DOHH2 (cell line): ENCODE results near the gene C4orf46.
A peak's percentile ranks its signal among the peaks of the same experiment; 100 is the strongest.

Experiments
- H3F3A ChIP-seq: fragments of 200-600 bp; sonication (generic), shearing (Covaris generic); 2 replicates; pipeline ENCODE4 v1.6.0; 2016; ENCODE audit warnings: antibody characterized with exemption, mild to moderate bottlenecking; ENCODE audit not compliant: control insufficient read depth, insufficient read depth
- H3K27ac ChIP-seq: fragments of 200-600 bp; sonication (generic); 2 replicates; pipeline ENCODE4 v1.5.1; 2014; ENCODE audit warnings: low read depth, mild to moderate bottlenecking, low read length, moderate library complexity
- H3K27me3 ChIP-seq: fragments of 200-600 bp; sonication (generic); 2 replicates; pipeline ENCODE4 v1.6.1; 2014; ENCODE audit warnings: mild to moderate bottlenecking, low read length, mixed read lengths; ENCODE audit not compliant: control insufficient read depth
- H3K36me3 ChIP-seq: fragments of 200-600 bp; sonication (generic); 2 replicates; pipeline ENCODE4 v1.6.1; 2014; ENCODE audit warnings: mild to moderate bottlenecking, low read length, moderate library complexity, mixed read lengths; ENCODE audit not compliant: control insufficient read depth
- H3K4me1 ChIP-seq: fragments of 200-600 bp; sonication (generic); 2 replicates; pipeline ENCODE4 v1.6.1; 2014; ENCODE audit warnings: mild to moderate bottlenecking, low read length, mixed read lengths; ENCODE audit not compliant: control insufficient read depth
- H3K4me2 ChIP-seq: fragments of 200-600 bp; sonication (generic); 2 replicates; pipeline ENCODE4 v1.6.0; 2014; ENCODE audit warnings: mild to moderate bottlenecking, low read length, moderate library complexity
- H3K4me3 ChIP-seq: fragments of 200-600 bp; sonication (generic); 2 replicates; pipeline ENCODE4 v1.5.1; 2014; ENCODE audit warnings: mild to moderate bottlenecking, low read length, mixed read lengths
- H3K79me2 ChIP-seq: fragments of 200-600 bp; sonication (generic); 2 replicates; pipeline ENCODE4 v1.6.1; 2014; ENCODE audit warnings: mild to moderate bottlenecking, low read length, mixed read lengths; ENCODE audit not compliant: control insufficient read depth
- H3K9me2 ChIP-seq: fragments of 200-600 bp; sonication (generic); replicated peaks from 2 replicates; pipeline ENCODE4 v1.6.1; 2014; ENCODE audit warnings: mild to moderate bottlenecking, low read length, mixed read lengths; ENCODE audit not compliant: control insufficient read depth
- H3K9me3 ChIP-seq: fragments of 200-600 bp; sonication (generic); 2 replicates; pipeline ENCODE4 v1.6.1; 2014; ENCODE audit warnings: antibody characterized with exemption, low read length, mixed read lengths; ENCODE audit not compliant: control insufficient read depth, insufficient read depth
- H4K20me1 ChIP-seq: fragments of 200-600 bp; sonication (generic); 2 replicates; pipeline ENCODE4 v1.6.0; 2014; ENCODE audit warnings: low read depth, mild to moderate bottlenecking, antibody characterized with exemption, low read length, moderate library complexity; ENCODE audit not compliant: control insufficient read depth, insufficient read depth
- EZH2phosphoT487 ChIP-seq: fragments of 200-600 bp; sonication (generic); IDR thresholded peaks from 2 replicates; pipeline ENCODE4 v1.6.1; 2017; ENCODE audit warnings: borderline replicate concordance, mild to moderate bottlenecking, antibody characterized with exemption, low read length, moderate library complexity, mixed read lengths
- TF ChIP-seq, protein P1 (sequence below): fragments of 200-600 bp; sonication (generic); IDR thresholded peaks from one replicate; pipeline ENCODE4 v1.5.1; 2014; ENCODE audit warnings: antibody characterized with exemption, mild to moderate bottlenecking, low read depth, low read length; ENCODE audit not compliant: poor library complexity, severe bottlenecking

Gene C4orf46

DNA sequence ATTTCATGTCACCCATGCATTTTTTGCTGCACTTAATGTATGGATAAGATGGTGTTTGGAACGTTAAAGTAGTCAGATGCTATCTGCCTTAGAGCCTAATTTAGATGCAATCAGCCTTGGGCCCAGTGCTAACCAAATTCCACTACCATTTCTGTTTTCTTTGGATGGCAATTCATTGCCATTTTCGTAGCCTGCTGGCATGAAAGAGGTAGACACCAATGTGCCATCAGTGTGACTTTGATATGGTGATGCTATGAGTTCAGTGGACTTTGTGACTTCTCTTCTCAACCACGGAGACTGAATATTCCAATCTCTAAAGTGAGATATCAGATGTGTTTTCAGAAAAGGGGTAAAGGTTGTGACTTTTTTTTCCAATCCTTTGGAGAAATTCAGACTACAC, 1.9 kb upstream of the C4orf46 start:
- peaks cover 27% of the 10 kb centered on the region for H3K4me1 ChIP-seq
- H4K20me1 ChIP-seq: peaks cover 5% of the 10 kb centered on the region; the same call in 1 of the 2 replicates
- H3K27me3 ChIP-seq: no peaks in the 10 kb centered on the region
- peak overlapping the region; percentile 97 for H3K4me2 ChIP-seq
- no peaks in the 10 kb centered on the region for H3K9me3 ChIP-seq
- H3K36me3 ChIP-seq: peaks cover 13% of the 10 kb centered on the region
- H3F3A ChIP-seq: no peaks in the 10 kb centered on the region; the same call in 1 of the 2 replicates
- H3K27ac ChIP-seq: no peak overlapping the region
- H3K79me2 ChIP-seq: peaks cover 41% of the 10 kb centered on the region
- H3K9me2 ChIP-seq: no peaks in the 10 kb centered on the region
- H3K4me3 ChIP-seq: no peak overlapping the region; the same call in 1 of the 2 replicates
- TF ChIP-seq, protein P1, sequence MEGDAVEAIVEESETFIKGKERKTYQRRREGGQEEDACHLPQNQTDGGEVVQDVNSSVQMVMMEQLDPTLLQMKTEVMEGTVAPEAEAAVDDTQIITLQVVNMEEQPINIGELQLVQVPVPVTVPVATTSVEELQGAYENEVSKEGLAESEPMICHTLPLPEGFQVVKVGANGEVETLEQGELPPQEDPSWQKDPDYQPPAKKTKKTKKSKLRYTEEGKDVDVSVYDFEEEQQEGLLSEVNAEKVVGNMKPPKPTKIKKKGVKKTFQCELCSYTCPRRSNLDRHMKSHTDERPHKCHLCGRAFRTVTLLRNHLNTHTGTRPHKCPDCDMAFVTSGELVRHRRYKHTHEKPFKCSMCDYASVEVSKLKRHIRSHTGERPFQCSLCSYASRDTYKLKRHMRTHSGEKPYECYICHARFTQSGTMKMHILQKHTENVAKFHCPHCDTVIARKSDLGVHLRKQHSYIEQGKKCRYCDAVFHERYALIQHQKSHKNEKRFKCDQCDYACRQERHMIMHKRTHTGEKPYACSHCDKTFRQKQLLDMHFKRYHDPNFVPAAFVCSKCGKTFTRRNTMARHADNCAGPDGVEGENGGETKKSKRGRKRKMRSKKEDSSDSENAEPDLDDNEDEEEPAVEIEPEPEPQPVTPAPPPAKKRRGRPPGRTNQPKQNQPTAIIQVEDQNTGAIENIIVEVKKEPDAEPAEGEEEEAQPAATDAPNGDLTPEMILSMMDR: no peak
- TF ChIP-seq EZH2phosphoT487: no peak

DNA sequence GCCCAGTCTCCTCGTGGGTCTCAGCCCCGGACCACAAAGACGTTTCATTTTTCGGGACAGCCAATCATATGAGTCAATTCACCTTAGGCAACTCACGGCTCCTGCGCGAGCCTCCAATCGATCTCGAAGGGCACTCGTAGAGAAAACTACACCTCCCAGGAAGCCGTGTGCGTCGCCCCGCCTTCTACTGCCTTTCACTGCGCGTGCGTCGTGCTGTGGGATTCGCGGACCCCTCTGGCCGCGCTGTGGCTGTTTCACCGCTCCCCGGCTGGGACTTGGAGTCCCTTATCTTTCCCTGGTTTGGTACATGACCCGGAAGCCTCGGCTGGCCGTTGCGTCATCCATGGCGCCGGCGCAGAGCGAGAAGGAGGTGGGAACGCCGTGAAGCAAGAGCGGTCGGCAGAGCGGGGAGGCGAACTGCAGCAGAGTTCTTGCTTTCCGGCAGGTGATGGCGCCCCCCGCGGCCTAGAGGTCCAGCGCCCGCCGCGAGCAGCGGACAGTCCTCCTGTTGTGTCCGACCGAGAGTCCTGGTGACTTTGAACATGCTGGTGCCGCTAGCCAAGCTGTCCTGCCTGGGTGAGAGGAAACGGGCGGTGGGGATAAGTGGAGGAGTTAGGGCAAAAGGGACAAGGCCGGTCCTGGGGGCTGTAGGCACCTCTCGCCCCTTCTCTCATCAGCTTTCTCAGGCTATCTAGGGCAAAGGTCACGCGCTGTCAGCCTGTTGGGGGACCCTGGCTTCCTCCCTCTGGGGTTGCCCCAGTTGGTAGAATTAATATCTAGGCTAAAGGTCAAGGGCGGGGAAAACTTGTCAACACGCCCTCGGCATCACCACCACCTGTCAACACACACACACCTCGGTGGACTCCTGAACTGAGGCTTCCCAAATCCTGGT, 474 bp upstream of the C4orf46 start, which contains the start of gene ETFDH:
Gene ETFDH (plus strand): TSS at position 382 of the 892 bp plus-strand sequence. CDS start 161 bp downstream, at position 543.
- H3K4me1 ChIP-seq: peaks cover 27% of the 10 kb centered on the region
- H3K9me3 ChIP-seq: no peaks in the 10 kb centered on the region
- peak within 1 kb of the TSS; percentile 61 for H3K27ac ChIP-seq
- H3K27me3 ChIP-seq: no peaks in the 10 kb centered on the region
- H3K9me2 ChIP-seq: no peaks in the 10 kb centered on the region
- peaks cover 17% of the 10 kb centered on the region for H3K36me3 ChIP-seq
- H3K4me2 ChIP-seq: peak within 1 kb of the TSS; percentile 97
- peaks cover 48% of the 10 kb centered on the region for H3K79me2 ChIP-seq
- peaks cover 5% of the 10 kb centered on the region; the same call in 1 of the 2 replicates for H4K20me1 ChIP-seq
- no peak for TF ChIP-seq EZH2phosphoT487
- TF ChIP-seq, protein P1: peak; percentile 95
- no peaks in the 10 kb centered on the region; the same call in none of the 2 replicates for H3F3A ChIP-seq
- H3K4me3 ChIP-seq: peak within 1 kb of the TSS; percentile 96

DNA sequence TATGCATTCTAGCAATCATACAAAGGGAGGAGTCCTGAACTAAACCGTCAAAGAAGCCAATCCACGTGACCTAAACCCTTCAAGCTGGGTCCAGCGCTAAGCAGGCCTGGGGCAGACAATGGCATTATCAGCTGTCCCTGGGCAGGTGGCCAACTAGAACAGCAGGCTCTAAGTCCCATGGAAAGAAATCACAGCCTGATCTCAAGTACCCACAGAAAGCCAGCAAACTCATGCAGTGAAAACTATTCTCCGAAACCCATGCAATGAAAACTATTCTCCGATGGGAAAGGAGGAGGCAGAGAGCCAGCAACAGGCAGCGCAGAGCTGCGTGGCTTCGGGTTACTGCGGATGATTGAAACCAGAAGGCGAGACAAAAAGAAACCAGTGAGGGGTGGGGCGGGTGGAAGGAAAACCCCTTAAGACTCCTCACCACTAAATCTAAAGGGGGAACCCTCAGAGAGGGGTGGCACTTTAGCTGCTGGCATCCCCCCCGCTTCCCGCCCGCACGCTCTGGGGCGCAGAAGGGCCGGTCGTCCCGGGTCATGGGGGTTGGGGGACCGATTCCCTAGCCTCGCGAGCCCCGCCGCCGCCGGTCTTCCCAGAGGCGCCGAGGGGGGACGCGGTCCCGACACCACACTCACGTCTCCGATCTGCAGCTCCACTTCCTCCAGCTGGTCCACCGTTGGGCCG, 567 bp downstream of the C4orf46 start:
- no peaks in the 10 kb centered on the region for H3K9me3 ChIP-seq
- H4K20me1 ChIP-seq: peaks cover 5% of the 10 kb centered on the region; the same call in 1 of the 2 replicates
- H3K27me3 ChIP-seq: no peaks in the 10 kb centered on the region
- peak overlapping the region; percentile 96 for H3K4me3 ChIP-seq
- peak overlapping the region; percentile 61 for H3K27ac ChIP-seq
- peak overlapping the region; percentile 97 for H3K4me2 ChIP-seq
- TF ChIP-seq, protein P1: no peak
- TF ChIP-seq EZH2phosphoT487: no peak
- peaks cover 48% of the 10 kb centered on the region for H3K79me2 ChIP-seq
- H3K36me3 ChIP-seq: peaks cover 25% of the 10 kb centered on the region
- H3F3A ChIP-seq: no peaks in the 10 kb centered on the region; the same call in none of the 2 replicates
- H3K4me1 ChIP-seq: peaks cover 27% of the 10 kb centered on the region
- H3K9me2 ChIP-seq: no peaks in the 10 kb centered on the region
